ENCODE measurements around the gene MAIP1. TPM values are rescaled to one million over a fixed set of nuclear protein-coding genes. Genes with fewer than 3 reads are reported as not detected.
A peak's percentile ranks its signal among the peaks of the same experiment; 100 is the strongest.

MAIP1 gene
- total RNA-seq, 1 experiment from 2014 or later, result 77.8 TPM

- DNase-seq, result no peak
- H3K27me3 ChIP-seq (ENCODE audit: control insufficient read depth, insufficient read depth, low read length), result no peaks in the 10 kb centered on the region
- H3K36me3 ChIP-seq (replicated peaks; ENCODE audit: control insufficient read depth, insufficient read depth, low read length), result peaks cover 6% of the 10 kb centered on the region
- H3K4me3 ChIP-seq (ENCODE audit: insufficient read depth, low read depth, low read length), result no peak overlapping the region
Measured at GRCh38 chr2:199968126-199968525, 12.7 kb downstream of the MAIP1 start.

GRCh38 chr2:199972088-199972626 is 16.8 kb downstream of the MAIP1 start:
- Histone ChIP-seq H3K36me3 (replicated peaks; ENCODE audit: control insufficient read depth, insufficient read depth, low read length) (no peaks in the 10 kb centered on the region), H3K4me3 (ENCODE audit: insufficient read depth, low read depth, low read length) (no peak overlapping the region), H3K27me3 (ENCODE audit: control insufficient read depth, insufficient read depth, low read length) (no peaks in the 10 kb centered on the region)
- DNase-seq, result no peak

GRCh38 chr2:199973703-199974102 is 18.3 kb downstream of the MAIP1 start:
- peak; percentile 33 for DNase-seq
- Histone ChIP-seq H3K36me3 (replicated peaks; ENCODE audit: control insufficient read depth, insufficient read depth, low read length) (no peaks in the 10 kb centered on the region), H3K27me3 (ENCODE audit: control insufficient read depth, insufficient read depth, low read length) (no peaks in the 10 kb centered on the region), H3K4me3 (ENCODE audit: insufficient read depth, low read depth, low read length) (no peak overlapping the region)

- Histone ChIP-seq H3K4me3 (ENCODE audit: insufficient read depth, low read depth, low read length) (no peak overlapping the region), H3K27me3 (ENCODE audit: control insufficient read depth, insufficient read depth, low read length) (no peaks in the 10 kb centered on the region), H3K36me3 (replicated peaks; ENCODE audit: control insufficient read depth, insufficient read depth, low read length) (no peaks in the 10 kb centered on the region)
- no peak for DNase-seq
Measured at GRCh38 chr2:199975273-199975895, 20.0 kb downstream of the MAIP1 start.

- no peak for DNase-seq
- Histone ChIP-seq H3K4me3 (ENCODE audit: insufficient read depth, low read depth, low read length) (no peak overlapping the region), H3K27me3 (ENCODE audit: control insufficient read depth, insufficient read depth, low read length) (no peaks in the 10 kb centered on the region), H3K36me3 (replicated peaks; ENCODE audit: control insufficient read depth, insufficient read depth, low read length) (no peaks in the 10 kb centered on the region)
Measured at GRCh38 chr2:199977984-199978415, 22.6 kb downstream of the MAIP1 start.

GRCh38 chr2:199979398-199979797 is 24.0 kb downstream of the MAIP1 start:
- DNase-seq, result no peak
- no peak overlapping the region for H3K4me3 ChIP-seq (ENCODE audit: insufficient read depth, low read depth, low read length)
- H3K27me3 ChIP-seq (ENCODE audit: control insufficient read depth, insufficient read depth, low read length), result no peaks in the 10 kb centered on the region
- no peaks in the 10 kb centered on the region for H3K36me3 ChIP-seq (replicated peaks; ENCODE audit: control insufficient read depth, insufficient read depth, low read length)

GRCh38 chr2:199979832-199980628 is 24.6 kb downstream of the MAIP1 start:
- no peaks in the 10 kb centered on the region for H3K36me3 ChIP-seq (replicated peaks; ENCODE audit: control insufficient read depth, insufficient read depth, low read length)
- no peak overlapping the region for H3K4me3 ChIP-seq (ENCODE audit: insufficient read depth, low read depth, low read length)
- DNase-seq, result peak; percentile 24
- H3K27me3 ChIP-seq (ENCODE audit: control insufficient read depth, insufficient read depth, low read length), result no peaks in the 10 kb centered on the region

GRCh38 chr2:199982126-199982843 is 26.9 kb downstream of the MAIP1 start:
- DNase-seq, result no peak
- Histone ChIP-seq H3K27me3 (ENCODE audit: control insufficient read depth, insufficient read depth, low read length) (no peaks in the 10 kb centered on the region), H3K4me3 (ENCODE audit: insufficient read depth, low read depth, low read length) (no peak overlapping the region), H3K36me3 (replicated peaks; ENCODE audit: control insufficient read depth, insufficient read depth, low read length) (no peaks in the 10 kb centered on the region)

GRCh38 chr2:199983534-199983933 is 28.2 kb downstream of the MAIP1 start:
- Histone ChIP-seq H3K4me3 (ENCODE audit: insufficient read depth, low read depth, low read length) (no peak overlapping the region), H3K36me3 (replicated peaks; ENCODE audit: control insufficient read depth, insufficient read depth, low read length) (no peaks in the 10 kb centered on the region), H3K27me3 (ENCODE audit: control insufficient read depth, insufficient read depth, low read length) (no peaks in the 10 kb centered on the region)
- peak; percentile 2 for DNase-seq

GRCh38 chr2:199984159-199984558 is 28.8 kb downstream of the MAIP1 start:
- no peak for DNase-seq
- no peaks in the 10 kb centered on the region for H3K27me3 ChIP-seq (ENCODE audit: control insufficient read depth, insufficient read depth, low read length)
- no peak overlapping the region for H3K4me3 ChIP-seq (ENCODE audit: insufficient read depth, low read depth, low read length)
- H3K36me3 ChIP-seq (replicated peaks; ENCODE audit: control insufficient read depth, insufficient read depth, low read length), result no peaks in the 10 kb centered on the region

GRCh38 chr2:199984755-199985154 is 29.4 kb downstream of the MAIP1 start:
- H3K27me3 ChIP-seq (ENCODE audit: control insufficient read depth, insufficient read depth, low read length), result no peaks in the 10 kb centered on the region
- no peaks in the 10 kb centered on the region for H3K36me3 ChIP-seq (replicated peaks; ENCODE audit: control insufficient read depth, insufficient read depth, low read length)
- H3K4me3 ChIP-seq (ENCODE audit: insufficient read depth, low read depth, low read length), result no peak overlapping the region
- no peak for DNase-seq

- Histone ChIP-seq H3K4me3 (ENCODE audit: insufficient read depth, low read depth, low read length) (no peak overlapping the region), H3K36me3 (replicated peaks; ENCODE audit: control insufficient read depth, insufficient read depth, low read length) (no peaks in the 10 kb centered on the region), H3K27me3 (ENCODE audit: control insufficient read depth, insufficient read depth, low read length) (no peaks in the 10 kb centered on the region)
- DNase-seq, result peak; percentile 24
Measured at GRCh38 chr2:199985625-199986207, 30.3 kb downstream of the MAIP1 start.

- no peaks in the 10 kb centered on the region for H3K36me3 ChIP-seq (replicated peaks; ENCODE audit: control insufficient read depth, insufficient read depth, low read length)
- no peak for DNase-seq
- H3K4me3 ChIP-seq (ENCODE audit: insufficient read depth, low read depth, low read length), result no peak overlapping the region
Measured at GRCh38 chr2:199987586-199987985, 32.2 kb downstream of the MAIP1 start.

GRCh38 chr2:199988151-199988550 is 32.8 kb downstream of the MAIP1 start:
- Histone ChIP-seq H3K36me3 (replicated peaks; ENCODE audit: control insufficient read depth, insufficient read depth, low read length) (no peaks in the 10 kb centered on the region), H3K27me3 (ENCODE audit: control insufficient read depth, insufficient read depth, low read length) (no peaks in the 10 kb centered on the region), H3K4me3 (ENCODE audit: insufficient read depth, low read depth, low read length) (no peak overlapping the region)
- no peak for DNase-seq

More at GRCh38 chr2:199987586-199987985, 32.2 kb downstream of the MAIP1 start:
- no peaks in the 10 kb centered on the region for H3K27me3 ChIP-seq (ENCODE audit: control insufficient read depth, insufficient read depth, low read length)

All from H7 (cell line).